ENCODE measurements around the gene MINAR1.

MINAR1 gene

GRCh38 chr15:79452244-79453051 lies 20.3 kb downstream of the MINAR1 start:
- TF ChIP-seq POLR2A (IDR thresholded peaks at IDR 0.05; ENCODE audit: low read depth, low read length) (no peak), TAF1 (IDR thresholded peaks at IDR 0.05; ENCODE audit: borderline replicate concordance, low read depth, low read length) (no peak), POLR2AphosphoS5 (IDR thresholded peaks at IDR 0.05; ENCODE audit: low read depth, low read length) (no peak)
- FAIRE-seq = no peak
- no peak for DNase-seq (ENCODE audit: insufficient read length)

DNA sequence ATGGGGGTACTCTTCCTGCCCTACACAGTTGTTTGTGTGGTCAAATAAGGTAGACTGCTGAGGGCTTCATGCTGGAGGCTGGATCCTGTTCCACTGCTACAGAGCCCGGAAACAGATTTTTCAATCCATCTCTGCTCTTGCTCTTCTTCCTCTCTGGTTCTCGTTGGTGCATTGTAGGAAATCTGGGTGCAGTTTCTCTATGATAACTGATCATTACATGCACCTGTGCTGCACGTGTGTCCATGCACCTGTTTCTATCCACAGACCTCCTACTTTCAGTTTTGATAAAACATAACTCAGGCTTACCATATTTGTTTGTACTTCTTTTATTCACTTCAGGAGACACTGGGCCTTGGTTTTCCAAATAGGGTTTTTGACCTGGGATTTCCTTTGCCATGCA lies 21.3 kb downstream of the MINAR1 start:
- TF ChIP-seq TAF1 (IDR thresholded peaks at IDR 0.05; ENCODE audit: borderline replicate concordance, low read depth, low read length) (no peak), POLR2A (IDR thresholded peaks at IDR 0.05; ENCODE audit: low read depth, low read length) (no peak), POLR2AphosphoS5 (IDR thresholded peaks at IDR 0.05; ENCODE audit: low read depth, low read length) (no peak)
- no peak for FAIRE-seq
- no peak for DNase-seq (ENCODE audit: insufficient read length)

DNA sequence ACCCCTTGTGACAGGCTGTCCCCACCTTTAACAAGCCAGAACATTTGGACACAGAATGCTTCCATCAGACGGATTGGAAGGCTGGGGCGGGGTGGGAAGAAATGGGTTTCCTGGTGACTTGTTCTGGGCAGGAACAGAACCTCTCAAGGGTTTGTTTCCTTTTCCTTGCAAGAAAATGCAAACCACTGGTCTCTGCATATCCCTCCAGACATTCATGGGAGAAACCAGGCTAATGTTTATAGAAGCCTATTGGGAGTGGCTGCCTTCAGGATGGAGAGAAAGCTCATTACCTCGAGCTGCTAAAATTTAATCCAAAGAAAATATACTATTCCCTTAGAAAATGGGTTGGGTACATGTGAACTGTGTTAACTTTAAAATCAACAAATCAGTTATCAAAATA lies 21.9 kb downstream of the MINAR1 start:
- DNase-seq (ENCODE audit: insufficient read length) (no peak), FAIRE-seq (no peak)
- TF ChIP-seq POLR2A (IDR thresholded peaks at IDR 0.05; ENCODE audit: low read depth, low read length) (no peak), POLR2AphosphoS5 (IDR thresholded peaks at IDR 0.05; ENCODE audit: low read depth, low read length) (no peak), TAF1 (IDR thresholded peaks at IDR 0.05; ENCODE audit: borderline replicate concordance, low read depth, low read length) (no peak)

GRCh38 chr15:79455361-79455760 lies 23.2 kb downstream of the MINAR1 start:
- TF ChIP-seq TAF1 (IDR thresholded peaks at IDR 0.05; ENCODE audit: borderline replicate concordance, low read depth, low read length) (no peak), POLR2AphosphoS5 (IDR thresholded peaks at IDR 0.05; ENCODE audit: low read depth, low read length) (no peak), POLR2A (IDR thresholded peaks at IDR 0.05; ENCODE audit: low read depth, low read length) (no peak)
- DNase-seq (ENCODE audit: insufficient read length) = no peak
- FAIRE-seq = no peak

DNA sequence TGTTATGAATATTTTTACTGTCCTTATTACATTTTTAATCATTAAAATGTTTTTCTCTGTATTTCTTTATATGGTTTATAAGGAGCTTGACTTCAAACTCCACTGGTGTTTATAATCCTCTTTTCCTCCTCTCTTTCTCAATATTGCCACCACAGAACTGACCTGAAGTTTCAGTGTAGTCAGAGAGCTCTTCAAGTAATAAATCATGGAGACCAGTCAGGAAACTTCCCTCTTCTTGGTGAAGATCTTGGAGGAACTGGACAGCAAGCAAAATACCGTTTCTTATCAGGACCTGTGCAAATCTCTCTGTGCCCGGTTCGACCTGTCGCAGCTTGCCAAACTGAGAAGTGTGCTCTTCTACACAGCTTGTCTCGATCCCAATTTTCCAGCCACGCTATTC lies 23.8 kb downstream of the MINAR1 start:
- FAIRE-seq = no peak
- DNase-seq (ENCODE audit: insufficient read length) = no peak
- no peak for TF ChIP-seq POLR2A (IDR thresholded peaks at IDR 0.05; ENCODE audit: low read depth, low read length)
- TF ChIP-seq TAF1 (IDR thresholded peaks at IDR 0.05; ENCODE audit: borderline replicate concordance, low read depth, low read length) = no peak
- TF ChIP-seq POLR2AphosphoS5 (IDR thresholded peaks at IDR 0.05; ENCODE audit: low read depth, low read length) = no peak

GRCh38 chr15:79458491-79458890 lies 26.4 kb downstream of the MINAR1 start:
- FAIRE-seq = no peak
- DNase-seq (ENCODE audit: insufficient read length) = no peak
- no peak for TF ChIP-seq POLR2A (IDR thresholded peaks at IDR 0.05; ENCODE audit: low read depth, low read length)
- TF ChIP-seq POLR2AphosphoS5 (IDR thresholded peaks at IDR 0.05; ENCODE audit: low read depth, low read length) = no peak
- TF ChIP-seq TAF1 (IDR thresholded peaks at IDR 0.05; ENCODE audit: borderline replicate concordance, low read depth, low read length) = no peak

GRCh38 chr15:79459666-79460065 lies 27.5 kb downstream of the MINAR1 start:
- DNase-seq (ENCODE audit: insufficient read length) (no peak), FAIRE-seq (no peak)
- no peak for TF ChIP-seq TAF1 (IDR thresholded peaks at IDR 0.05; ENCODE audit: borderline replicate concordance, low read depth, low read length)
- TF ChIP-seq POLR2A (IDR thresholded peaks at IDR 0.05; ENCODE audit: low read depth, low read length) = no peak
- no peak for TF ChIP-seq POLR2AphosphoS5 (IDR thresholded peaks at IDR 0.05; ENCODE audit: low read depth, low read length)

DNA sequence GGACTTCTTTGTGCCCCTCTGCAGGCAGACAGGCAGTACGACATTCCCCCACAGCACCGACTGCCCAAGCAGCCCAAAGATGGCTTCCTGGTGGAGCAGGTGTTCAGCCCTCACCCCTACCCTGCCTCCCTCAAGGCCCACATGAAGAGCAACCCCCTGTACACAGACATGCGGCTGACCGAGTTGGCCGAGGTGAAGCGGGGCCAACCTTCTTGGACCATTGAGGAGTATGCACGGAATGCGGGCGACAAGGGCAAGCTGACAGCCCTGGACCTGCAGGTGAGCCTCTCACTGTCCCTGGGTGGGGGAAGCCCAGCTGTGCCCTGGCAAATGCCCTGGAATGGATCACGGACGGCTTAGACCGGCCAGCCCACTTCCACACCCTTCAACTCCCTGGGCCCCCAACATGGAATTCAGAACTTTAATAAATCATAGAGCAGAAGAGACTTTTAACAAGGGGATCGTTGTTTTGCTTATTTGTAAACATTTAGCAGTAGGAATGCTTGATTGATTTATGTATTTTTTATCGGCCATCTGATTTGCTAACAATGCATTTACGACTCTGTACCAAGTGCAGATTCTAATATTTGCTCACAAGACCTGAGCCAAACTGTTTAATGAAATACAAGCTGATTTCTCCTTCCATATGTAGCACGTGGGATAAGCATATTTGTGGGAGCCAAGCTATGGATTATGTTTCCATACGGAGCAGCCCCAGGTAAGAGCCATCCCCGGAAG lies 31.1 kb downstream of the MINAR1 start:
- FAIRE-seq (no peak), DNase-seq (ENCODE audit: insufficient read length) (no peak)
- TF ChIP-seq POLR2A (IDR thresholded peaks at IDR 0.05; ENCODE audit: low read depth, low read length) (no peak), POLR2AphosphoS5 (IDR thresholded peaks at IDR 0.05; ENCODE audit: low read depth, low read length) (no peak)

- no peak for TF ChIP-seq TAF1 (IDR thresholded peaks at IDR 0.05; ENCODE audit: borderline replicate concordance, low read depth, low read length)
- no peak for TF ChIP-seq POLR2AphosphoS5 (IDR thresholded peaks at IDR 0.05; ENCODE audit: low read depth, low read length)
- TF ChIP-seq POLR2A (IDR thresholded peaks at IDR 0.05; ENCODE audit: low read depth, low read length) = no peak
- DNase-seq (ENCODE audit: insufficient read length) = no peak
- FAIRE-seq = no peak
Measured at GRCh38 chr15:79463781-79464270, 31.7 kb downstream of the MINAR1 start.

DNA sequence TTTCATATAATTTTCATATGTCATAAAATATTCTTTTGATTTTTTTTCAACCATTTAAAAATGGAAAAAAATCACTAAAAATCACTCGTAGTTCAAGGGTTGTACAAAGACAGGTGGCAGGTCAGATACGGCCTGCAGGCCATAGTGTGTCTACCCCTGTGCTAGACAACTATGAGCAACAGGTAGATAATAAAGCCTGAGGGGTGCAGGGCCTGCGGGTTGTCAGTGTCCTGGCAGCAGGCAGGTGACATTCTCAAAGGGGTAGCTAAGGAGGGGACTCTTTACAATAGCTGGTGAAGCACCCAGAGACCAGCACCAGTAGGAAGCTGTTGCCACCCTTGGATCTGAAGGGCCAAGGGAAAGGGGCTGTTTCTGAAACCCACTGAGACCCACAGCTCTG lies 34.4 kb downstream of the MINAR1 start:
- FAIRE-seq = no peak
- TF ChIP-seq POLR2A (IDR thresholded peaks at IDR 0.05; ENCODE audit: low read depth, low read length) (no peak), TAF1 (IDR thresholded peaks at IDR 0.05; ENCODE audit: borderline replicate concordance, low read depth, low read length) (no peak), POLR2AphosphoS5 (IDR thresholded peaks at IDR 0.05; ENCODE audit: low read depth, low read length) (no peak)
- no peak for DNase-seq (ENCODE audit: insufficient read length)

GRCh38 chr15:79467865-79468586 lies 35.9 kb downstream of the MINAR1 start:
- no peak for FAIRE-seq
- TF ChIP-seq POLR2AphosphoS5 (IDR thresholded peaks at IDR 0.05; ENCODE audit: low read depth, low read length) = no peak
- TF ChIP-seq POLR2A (IDR thresholded peaks at IDR 0.05; ENCODE audit: low read depth, low read length) = no peak
- TF ChIP-seq TAF1 (IDR thresholded peaks at IDR 0.05; ENCODE audit: borderline replicate concordance, low read depth, low read length) = no peak
- no peak for DNase-seq (ENCODE audit: insufficient read length)
